ENCODE results near the gene SLC16A4. TPM values are rescaled to one million over a fixed set of nuclear protein-coding genes. Genes with fewer than 3 reads are reported as not detected.
A peak's percentile ranks its signal among the peaks of the same experiment; 100 is the strongest.
"Not testable (repeated sequence)": the region's sequence is repeated elsewhere in the genome, so short reads cannot be mapped to it uniquely, and the experiment has no call there.

SLC16A4 gene
- total and polyA plus RNA-seq, 2 experiments from 2014 or later: 15.6 to 28.1 TPM

- in situ Hi-C loops (cut with MboI): no loop called here
- no peaks in the 10 kb centered on the region for H3K36me3 ChIP-seq (ENCODE audit: low read depth)
- no peak overlapping the region for H3K4me2 ChIP-seq (ENCODE audit: unreplicated experiment)
- H3K9me3 ChIP-seq (ENCODE audit: low read depth): no peaks in the 10 kb centered on the region
- no peak overlapping the region for H3K9ac ChIP-seq
- no peaks in the 10 kb centered on the region for H3K9me2 ChIP-seq (ENCODE audit: insufficient read depth)
- 0 out of 2 replicates have a peak, but pooled peaks cover 4% of the 10 kb centered on the region for H3F3A ChIP-seq (ENCODE audit: insufficient read depth)
- H4K20me1 ChIP-seq (ENCODE audit: insufficient read depth): no peaks in the 10 kb centered on the region
- peak; percentile 20 for DNase-seq
- H2AFZ ChIP-seq: no peak overlapping the region
- TF ChIP-seq EZH2phosphoT487 (IDR thresholded peaks at IDR 0.05; ENCODE audit: insufficient read depth, low read depth) (no peak), EZH2 (IDR thresholded peaks at IDR 0.05; ENCODE audit: insufficient read depth, poor library complexity, severe bottlenecking) (no peak)
- H3K4me1 ChIP-seq (ENCODE audit: insufficient read depth): 0 out of 2 replicates have a peak, but pooled peaks cover 7% of the 10 kb centered on the region
- H3K27me3 ChIP-seq (replicated peaks; ENCODE audit: insufficient read depth): peaks cover 10% of the 10 kb centered on the region; the same call in 1 of the 2 replicates
- 13 to 16% methylated on average over 9 of the region's 9 CpGs for WGBS, 2 experiments (ENCODE audit: low coverage in 1 of 2, low lambda C conversion rate in 2 of 2, missing lambda C conversion rate in 2 of 2)
- no peak overlapping the region for H3K4me3 ChIP-seq
- no peak overlapping the region for H3K27ac ChIP-seq
- no peaks in the 10 kb centered on the region for H3K79me2 ChIP-seq (ENCODE audit: insufficient read depth)
Measured at GRCh38 chr1:110424699-110425611, 34.1 kb upstream of the SLC16A4 start.

DNA sequence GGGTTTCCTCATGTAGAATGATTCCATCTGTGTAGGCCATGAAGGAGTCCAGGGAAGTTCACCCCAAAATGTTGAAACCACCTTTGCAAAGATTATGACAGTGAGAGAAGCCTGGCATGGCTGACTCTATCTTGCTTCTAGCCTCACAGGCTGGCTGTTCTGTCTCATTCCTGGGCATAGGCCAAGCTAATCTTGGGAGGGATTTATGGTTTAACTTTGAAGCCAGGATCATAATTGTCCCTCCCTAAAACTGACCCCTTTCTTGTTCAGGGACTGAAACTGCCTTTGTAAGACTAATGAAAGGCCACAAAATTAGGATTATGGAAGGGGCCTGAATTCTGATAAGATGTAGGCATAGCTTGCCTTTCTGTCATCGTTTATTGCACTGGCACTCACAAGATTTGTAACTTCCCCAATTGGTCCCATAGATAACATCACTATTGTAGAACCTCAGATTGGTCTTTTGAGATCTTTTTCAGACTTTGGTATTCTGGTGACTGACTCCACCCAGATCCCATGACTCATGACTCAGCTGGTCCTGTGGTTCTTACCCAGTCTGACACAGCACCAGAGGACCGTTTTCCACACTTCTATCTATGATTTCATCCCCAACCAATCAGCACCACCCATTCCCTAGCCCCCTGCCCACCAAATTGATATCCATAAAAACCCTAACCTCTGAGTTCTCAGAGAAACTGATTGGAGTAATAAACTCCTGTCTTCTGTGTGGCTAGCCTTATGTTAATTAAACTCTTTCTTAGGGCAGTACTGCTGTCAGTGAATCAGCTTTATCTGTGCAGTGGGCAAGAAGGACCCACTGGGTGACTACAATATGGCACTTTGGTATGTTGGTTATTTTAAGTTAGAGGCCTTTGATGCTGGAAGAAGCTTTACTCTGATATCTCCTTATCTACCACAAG lies 30.3 kb upstream of the SLC16A4 start:
- Histone ChIP-seq H3K9ac (no peak overlapping the region), H3K27me3 (replicated peaks; ENCODE audit: insufficient read depth) (no peaks in the 10 kb centered on the region), H3K4me2 (ENCODE audit: unreplicated experiment) (no peak overlapping the region), H3K79me2 (ENCODE audit: insufficient read depth) (no peaks in the 10 kb centered on the region), H3K4me1 (ENCODE audit: insufficient read depth) (0 out of 2 replicates have a peak, but pooled peaks cover 7% of the 10 kb centered on the region), H2AFZ (no peak overlapping the region), H3K27ac (peak overlapping the region; percentile 28), H3K4me3 (no peak overlapping the region), H3K9me3 (ENCODE audit: low read depth) (no peaks in the 10 kb centered on the region), H3K9me2 (ENCODE audit: insufficient read depth) (no peaks in the 10 kb centered on the region), H4K20me1 (ENCODE audit: insufficient read depth) (no peaks in the 10 kb centered on the region), H3F3A (ENCODE audit: insufficient read depth) (0 out of 2 replicates have a peak, but pooled peaks cover 4% of the 10 kb centered on the region), H3K36me3 (ENCODE audit: low read depth) (no peaks in the 10 kb centered on the region)
- peak; percentile 85 for DNase-seq
- 3 to 5% methylated on average over 2 of the region's 2 CpGs for WGBS, 2 experiments (ENCODE audit: low coverage in 1 of 2, low lambda C conversion rate in 2 of 2, missing lambda C conversion rate in 2 of 2)
- TF ChIP-seq EZH2 (IDR thresholded peaks at IDR 0.05; ENCODE audit: insufficient read depth, poor library complexity, severe bottlenecking) (no peak), EZH2phosphoT487 (IDR thresholded peaks at IDR 0.05; ENCODE audit: insufficient read depth, low read depth) (no peak)
- in situ Hi-C loops (cut with MboI): no loop called here

- no peaks in the 10 kb centered on the region for H3K27me3 ChIP-seq (replicated peaks; ENCODE audit: insufficient read depth)
- H3F3A ChIP-seq (ENCODE audit: insufficient read depth): 0 out of 2 replicates have a peak, but pooled peaks cover 4% of the 10 kb centered on the region
- no peak overlapping the region for H3K9ac ChIP-seq
- H3K4me2 ChIP-seq (ENCODE audit: unreplicated experiment): no peak overlapping the region
- H3K4me1 ChIP-seq (ENCODE audit: insufficient read depth): 0 out of 2 replicates have a peak, but pooled peaks cover 7% of the 10 kb centered on the region
- no peak for TF ChIP-seq EZH2phosphoT487 (IDR thresholded peaks at IDR 0.05; ENCODE audit: insufficient read depth, low read depth)
- TF ChIP-seq EZH2 (IDR thresholded peaks at IDR 0.05; ENCODE audit: insufficient read depth, poor library complexity, severe bottlenecking): no peak
- H3K27ac ChIP-seq: no peak overlapping the region
- H3K9me2 ChIP-seq (ENCODE audit: insufficient read depth): no peaks in the 10 kb centered on the region
- no peaks in the 10 kb centered on the region for H4K20me1 ChIP-seq (ENCODE audit: insufficient read depth)
- DNase-seq: no peak
- H3K36me3 ChIP-seq (ENCODE audit: low read depth): no peaks in the 10 kb centered on the region
- no peak overlapping the region for H2AFZ ChIP-seq
- H3K9me3 ChIP-seq (ENCODE audit: low read depth): no peaks in the 10 kb centered on the region
- no peaks in the 10 kb centered on the region for H3K79me2 ChIP-seq (ENCODE audit: insufficient read depth)
- in situ Hi-C loops (cut with MboI): no loop called here
- WGBS, 2 experiments (ENCODE audit: low coverage in 1 of 2, low lambda C conversion rate in 2 of 2, missing lambda C conversion rate in 2 of 2): 71 to 77% methylated on average over 10 of the region's 10 CpGs
- H3K4me3 ChIP-seq: no peak overlapping the region
Measured at GRCh38 chr1:110420023-110420662, 29.3 kb upstream of the SLC16A4 start.

- TF ChIP-seq EZH2phosphoT487 (IDR thresholded peaks at IDR 0.05; ENCODE audit: insufficient read depth, low read depth) (no peak), EZH2 (IDR thresholded peaks at IDR 0.05; ENCODE audit: insufficient read depth, poor library complexity, severe bottlenecking) (no peak)
- H3K36me3 ChIP-seq (ENCODE audit: low read depth): no peaks in the 10 kb centered on the region
- no peaks in the 10 kb centered on the region for H3K9me3 ChIP-seq (ENCODE audit: low read depth)
- no peaks in the 10 kb centered on the region for H3K9me2 ChIP-seq (ENCODE audit: insufficient read depth)
- no peak overlapping the region for H2AFZ ChIP-seq
- no peak overlapping the region for H3K9ac ChIP-seq
- no peaks in the 10 kb centered on the region for H3K79me2 ChIP-seq (ENCODE audit: insufficient read depth)
- 76 to 78% methylated on average over 1 of the region's 1 CpG for WGBS, 2 experiments (ENCODE audit: low coverage in 1 of 2, low lambda C conversion rate in 2 of 2, missing lambda C conversion rate in 2 of 2)
- H3K27ac ChIP-seq: no peak overlapping the region
- H3K27me3 ChIP-seq (replicated peaks; ENCODE audit: insufficient read depth): no peaks in the 10 kb centered on the region
- no peak overlapping the region for H3K4me2 ChIP-seq (ENCODE audit: unreplicated experiment)
- 0 out of 2 replicates have a peak, but pooled peaks cover 4% of the 10 kb centered on the region for H3F3A ChIP-seq (ENCODE audit: insufficient read depth)
- no peak for DNase-seq
- no peak overlapping the region for H3K4me3 ChIP-seq
- in situ Hi-C loops (cut with MboI): no loop called here
- no peaks in the 10 kb centered on the region for H4K20me1 ChIP-seq (ENCODE audit: insufficient read depth)
- 0 out of 2 replicates have a peak, but pooled peaks cover 7% of the 10 kb centered on the region for H3K4me1 ChIP-seq (ENCODE audit: insufficient read depth)
Measured at GRCh38 chr1:110418729-110419128, 27.9 kb upstream of the SLC16A4 start.

DNA sequence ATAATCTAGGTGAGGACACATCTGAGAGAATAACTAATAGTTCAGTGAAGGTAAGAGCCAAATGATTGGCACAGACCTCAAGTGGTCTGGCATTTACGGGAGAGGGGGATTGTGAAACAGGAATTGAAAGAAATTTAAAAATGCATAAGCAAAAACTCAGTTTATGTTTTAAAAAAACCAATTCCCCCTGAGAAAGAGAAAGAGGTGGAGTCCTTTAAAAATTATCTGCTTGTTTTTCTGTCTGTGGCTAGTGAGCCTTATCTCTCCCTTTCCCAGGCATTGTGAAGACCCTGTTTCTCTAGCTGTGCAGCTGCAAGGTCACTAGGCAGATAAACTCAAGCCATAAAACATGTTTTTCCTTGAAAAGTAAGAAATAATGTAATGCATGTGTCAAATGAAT lies 22.2 kb upstream of the SLC16A4 start:
- H3K36me3 ChIP-seq (ENCODE audit: low read depth); H3F3A ChIP-seq (ENCODE audit: insufficient read depth); H3K79me2 ChIP-seq (ENCODE audit: insufficient read depth); H2AFZ ChIP-seq; H3K27ac ChIP-seq; DNase-seq; H3K9me2 ChIP-seq (ENCODE audit: insufficient read depth); H3K4me1 ChIP-seq (ENCODE audit: insufficient read depth); in situ Hi-C loops (cut with MboI); H3K9ac ChIP-seq; H3K27me3 ChIP-seq (replicated peaks; ENCODE audit: insufficient read depth); H3K4me3 ChIP-seq; H3K4me2 ChIP-seq (ENCODE audit: unreplicated experiment); H4K20me1 ChIP-seq (ENCODE audit: insufficient read depth); H3K9me3 ChIP-seq (ENCODE audit: low read depth): not testable (repeated sequence)
- 70 to 71% methylated on average over 1 of the region's 1 CpG for WGBS, 2 experiments (ENCODE audit: low coverage in 1 of 2, low lambda C conversion rate in 2 of 2, missing lambda C conversion rate in 2 of 2)
